RCC 7860 (cell line): Measurements from ENCODE around the gene NAA11.

Source experiments
- DNase-seq: peaks from one replicate; pipeline ENCODE4 v3.0.0-alpha.2; 2015; ENCODE audit warnings: low spot score
- FAIRE-seq: peaks from 2 replicates; lab custom pipeline; 2012; peaks lifted over from hg19 to GRCh38; lab: Jason Lieb, UNC

Gene NAA11

DNA sequence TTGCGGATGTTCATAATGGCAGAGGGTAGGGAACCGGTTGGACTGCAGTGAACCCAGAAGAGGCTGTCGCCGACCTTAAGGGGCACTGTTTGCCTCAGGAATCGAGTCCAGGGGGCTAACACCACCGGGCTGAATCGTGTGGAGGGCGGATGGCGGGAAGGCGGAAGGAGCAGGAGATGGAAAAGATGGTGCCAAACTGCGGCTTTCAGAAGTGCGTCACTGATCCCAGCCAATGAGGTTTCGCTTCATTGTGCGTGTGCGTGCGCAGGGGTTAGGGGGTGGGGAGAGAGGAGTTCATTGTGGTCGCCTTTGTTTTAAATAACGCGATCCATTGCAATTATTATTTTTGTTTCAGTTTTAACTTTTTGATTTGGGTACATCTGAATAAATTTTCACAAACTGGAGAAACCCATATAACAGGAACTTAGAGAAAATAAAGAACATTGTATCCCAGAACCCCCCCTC, at the start of gene NAA11:
TSS of gene NAA11 (minus strand) at position 198 of the 465 bp plus-strand sequence. CDS start at position 14, 184 bp downstream.
- no peak for FAIRE-seq

DNA sequence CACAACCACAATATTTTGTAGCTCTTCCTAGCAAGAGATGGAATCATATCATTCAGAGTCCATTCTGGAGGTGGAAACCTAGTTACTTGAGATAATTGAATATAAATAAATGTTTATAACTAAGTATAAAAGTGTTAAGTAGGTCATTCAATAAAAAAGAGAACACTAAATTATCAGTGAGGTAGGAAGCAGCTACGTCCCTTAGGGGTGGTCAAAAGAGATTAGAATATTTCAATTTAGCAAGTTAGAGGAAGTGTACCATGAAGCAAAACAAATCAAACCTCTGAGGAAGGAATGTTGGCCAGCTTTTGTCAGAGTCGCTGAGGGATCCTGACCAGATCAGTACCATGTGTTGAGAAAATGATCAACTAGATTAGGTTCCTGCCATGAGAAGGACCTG, 44.2 kb upstream of the NAA11 start:
- DNase-seq (no peak), FAIRE-seq (no peak)

More for the DNA sequence above, at the start of gene NAA11:
- no peak for DNase-seq

DNA sequence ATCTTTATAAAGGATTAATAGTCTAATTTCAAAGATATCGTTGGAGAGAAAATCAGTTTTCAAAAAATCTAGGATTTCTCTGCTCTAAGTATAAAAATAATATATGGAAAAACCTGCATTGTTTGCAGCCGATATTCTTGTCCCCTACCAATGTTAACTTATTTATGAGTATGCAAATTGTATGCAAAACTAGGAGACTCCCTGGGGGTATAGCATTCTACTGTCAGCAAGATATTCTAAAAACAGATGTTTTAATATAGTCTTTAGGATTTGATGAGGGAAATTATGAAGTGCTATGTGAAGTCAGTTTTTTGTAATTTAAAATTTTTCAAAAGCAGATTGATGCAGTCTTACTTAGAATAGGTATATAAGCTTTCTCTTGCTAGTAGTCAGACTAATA, 41.2 kb upstream of the NAA11 start:
- FAIRE-seq (no peak), DNase-seq (no peak)

DNA sequence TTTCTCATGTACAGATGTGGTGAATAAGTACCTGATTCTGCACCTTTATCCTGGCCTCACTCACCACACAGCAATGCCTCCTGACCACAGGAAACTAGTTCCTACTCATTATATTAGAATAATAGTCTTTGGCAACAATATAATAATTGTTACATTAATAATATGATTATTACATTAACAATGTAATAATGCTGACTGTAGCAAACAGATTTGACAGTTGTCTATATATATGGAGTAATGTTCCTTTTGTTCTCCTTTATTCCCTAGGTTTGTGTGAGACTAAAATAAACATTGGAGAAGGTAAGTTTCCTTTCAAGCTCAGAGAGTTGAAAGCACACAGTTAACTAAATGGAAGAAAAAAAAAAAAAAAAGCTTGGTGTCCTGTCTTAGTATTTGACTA, 40.6 kb upstream of the NAA11 start:
- DNase-seq (no peak), FAIRE-seq (no peak)

DNA sequence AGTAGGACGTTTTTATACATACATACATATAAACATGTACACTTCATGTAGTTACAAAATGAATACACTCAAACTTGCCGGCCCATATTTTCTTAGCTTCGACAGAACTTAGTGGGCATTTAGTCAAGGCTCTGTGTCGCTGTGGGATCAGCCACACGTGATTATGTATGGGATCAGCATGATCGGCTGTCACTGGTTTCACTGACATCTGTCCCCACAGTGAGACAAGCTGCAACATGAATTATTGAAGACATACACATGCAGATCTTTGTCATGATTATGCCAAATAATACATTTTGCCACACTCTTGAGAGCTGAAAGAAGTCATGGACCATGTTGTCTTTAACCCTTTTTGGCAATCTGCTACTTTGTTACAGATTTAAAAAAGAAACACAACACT, 38.2 kb upstream of the NAA11 start:
- DNase-seq (no peak), FAIRE-seq (no peak)

DNA sequence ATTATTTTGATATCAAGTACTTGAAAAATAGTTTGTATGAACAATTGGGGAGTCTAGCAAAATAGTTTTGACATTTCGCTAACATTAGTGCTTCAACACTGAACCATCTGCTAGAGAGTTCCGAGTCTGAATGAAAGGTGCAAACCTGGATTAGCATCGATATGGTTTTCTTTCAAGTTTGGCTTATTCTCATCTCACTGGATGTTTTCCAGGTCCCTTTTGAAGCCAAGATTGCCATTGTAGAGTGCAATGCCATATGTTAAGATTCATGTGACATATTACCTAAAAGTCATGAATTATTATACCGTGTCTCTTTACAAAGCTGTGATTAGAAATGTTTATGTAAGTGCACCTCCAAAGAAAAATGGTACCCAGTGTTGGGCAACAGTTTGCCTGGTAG, 36.8 kb upstream of the NAA11 start:
- no peak for FAIRE-seq
- DNase-seq: no peak

DNA sequence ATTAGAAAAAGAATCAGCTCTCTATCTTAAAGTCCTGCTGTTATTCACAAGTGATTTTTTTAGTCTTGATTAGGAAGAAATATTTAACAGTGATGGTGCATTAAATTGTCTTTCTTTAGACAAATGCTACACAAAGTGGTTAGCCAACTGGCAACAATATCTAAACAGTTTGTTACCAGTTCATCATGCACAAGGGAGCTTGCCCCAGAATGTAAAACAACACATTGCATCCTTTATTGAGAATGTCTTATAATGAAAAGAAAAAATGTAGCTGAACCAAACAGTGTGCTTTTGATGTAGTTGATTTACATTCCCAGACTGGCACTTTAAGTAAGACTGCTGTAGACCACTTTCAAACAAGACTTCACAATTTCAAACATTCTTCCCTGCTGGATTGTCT, 34.1 kb upstream of the NAA11 start:
- no peak for DNase-seq
- FAIRE-seq: no peak

DNA sequence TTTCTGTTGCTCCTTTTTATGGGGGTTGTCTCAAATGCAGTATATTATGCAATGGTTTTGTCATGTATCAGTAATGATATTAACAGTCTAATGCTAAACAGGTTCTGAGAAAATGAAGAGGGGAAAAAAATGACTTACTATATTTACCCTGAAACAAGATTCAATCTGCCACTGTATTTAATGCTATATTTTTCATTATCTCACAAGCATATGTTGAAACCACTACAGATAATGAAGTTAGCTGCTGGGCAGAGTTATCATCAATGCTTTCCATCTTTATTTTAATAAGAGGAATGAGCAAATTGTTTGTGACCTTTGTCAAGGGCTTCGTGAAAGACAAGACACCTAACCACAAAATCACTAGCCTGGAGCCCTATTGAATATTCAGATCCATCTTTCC, 32.6 kb upstream of the NAA11 start:
- no peak for FAIRE-seq

DNA sequence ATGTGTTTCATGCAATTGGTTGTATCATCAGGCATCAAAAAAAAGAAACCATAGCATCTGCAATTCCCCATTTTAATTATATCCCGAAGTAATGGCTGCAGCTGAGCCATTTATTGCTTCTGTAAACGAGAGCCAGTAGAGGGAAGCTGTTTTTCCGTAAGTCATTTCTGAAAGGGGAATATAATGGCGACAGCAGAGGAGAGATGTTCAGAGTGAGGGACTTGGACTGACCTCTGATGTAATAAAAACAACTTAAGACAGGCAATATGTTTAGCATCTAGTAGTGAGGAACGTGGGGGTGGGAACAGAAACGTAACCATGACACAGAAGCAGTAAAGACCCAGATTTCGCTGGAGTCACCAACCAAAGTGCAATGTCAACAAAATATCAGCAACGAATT, 31.5 kb upstream of the NAA11 start:
- no peak for FAIRE-seq
- DNase-seq: no peak

More for the DNA sequence above, 32.6 kb upstream of the NAA11 start:
- no peak for DNase-seq

DNA sequence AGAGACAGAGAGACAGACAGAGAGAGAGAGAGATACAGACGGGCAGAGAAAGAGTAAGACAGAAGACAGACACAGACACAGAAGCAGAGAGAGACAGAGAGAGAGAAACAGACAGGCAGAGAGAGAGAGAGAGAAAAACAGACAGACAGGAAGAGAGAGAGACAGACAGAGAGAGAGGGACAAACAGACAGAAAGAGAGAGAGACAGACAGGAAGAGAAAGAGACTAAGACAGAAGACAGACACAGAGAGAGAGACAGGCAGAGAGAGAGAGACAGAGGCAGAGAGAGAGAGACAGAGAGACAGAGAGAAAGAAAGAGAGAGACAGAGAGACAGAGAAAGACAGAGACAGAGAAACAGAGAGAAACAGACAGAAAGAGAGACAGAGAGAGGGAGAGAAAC, 27.2 kb upstream of the NAA11 start:
- no peak for DNase-seq
- no peak for FAIRE-seq

DNA sequence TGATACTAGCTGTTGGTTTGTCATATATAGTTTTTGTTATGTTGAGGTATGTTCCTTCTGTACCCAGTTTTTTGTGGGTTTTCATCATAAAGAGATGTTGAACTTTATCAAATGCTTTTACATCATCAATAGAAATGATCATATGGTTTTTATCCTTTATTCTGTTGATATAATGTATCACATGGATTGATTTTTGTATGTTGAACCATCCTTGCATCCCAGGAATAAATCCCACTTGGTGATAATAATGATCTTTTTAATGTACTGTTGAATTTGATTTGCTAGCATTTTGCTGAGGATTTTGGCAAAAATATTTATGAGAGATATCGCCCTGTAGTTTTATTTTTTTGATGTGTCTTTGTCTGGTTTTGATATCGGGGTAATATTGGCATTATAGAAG, 22.5 kb upstream of the NAA11 start:
- FAIRE-seq (no peak), DNase-seq (no peak)

DNA sequence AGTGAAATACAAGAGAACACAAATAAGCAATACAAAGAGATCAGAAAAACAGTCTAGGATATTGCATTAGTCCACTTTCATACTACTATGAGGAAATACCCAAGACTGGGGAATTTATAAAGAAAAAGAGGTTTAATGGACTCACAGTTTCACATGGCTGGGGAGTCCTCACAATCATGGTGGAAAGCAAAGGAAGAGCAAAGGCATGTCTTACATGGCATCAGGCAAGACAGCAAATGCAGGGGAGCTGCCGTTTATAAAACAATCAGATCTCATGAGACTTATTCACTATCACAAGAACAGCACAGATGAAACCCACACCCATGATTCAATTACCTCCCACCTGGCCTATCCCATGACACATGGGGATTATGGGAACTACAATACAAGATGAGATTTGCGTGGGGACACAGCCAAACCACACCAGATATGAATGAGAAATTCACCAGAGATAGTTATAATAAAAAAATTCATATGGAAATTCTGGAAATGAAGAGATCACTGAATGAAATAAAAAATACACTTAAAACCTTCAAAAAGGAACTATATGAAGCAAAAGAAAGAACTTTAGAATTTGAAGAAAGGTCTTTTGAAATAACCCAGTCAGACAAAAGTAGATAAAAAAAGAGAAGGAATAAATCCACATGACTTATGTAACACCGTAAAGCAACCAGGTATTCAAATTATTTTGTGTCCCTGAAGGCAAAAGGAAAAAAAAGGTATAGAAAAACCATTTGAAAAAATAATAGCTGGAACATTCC, 16.2 kb upstream of the NAA11 start:
- no peak for FAIRE-seq

DNA sequence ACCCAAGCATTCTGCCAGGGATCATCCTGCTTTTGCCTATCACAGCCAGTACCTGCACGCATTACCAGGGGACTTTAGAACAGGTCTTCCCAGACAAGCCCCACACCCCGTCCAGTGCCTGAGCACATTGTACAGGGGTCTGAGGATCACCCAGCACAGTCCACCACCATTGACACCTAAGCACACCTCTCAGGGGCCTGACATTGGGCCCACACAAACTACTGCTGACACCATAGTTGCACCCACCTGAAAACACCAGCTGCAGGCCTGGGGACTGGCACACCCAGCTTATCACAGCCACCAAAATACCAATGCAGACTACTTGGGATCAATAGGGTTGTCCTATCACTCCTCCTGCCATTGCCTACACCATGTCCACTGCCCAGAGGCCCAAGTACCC, 14.7 kb upstream of the NAA11 start:
- FAIRE-seq (no peak), DNase-seq (no peak)

More for the DNA sequence above, 16.2 kb upstream of the NAA11 start:
- no peak for DNase-seq

DNA sequence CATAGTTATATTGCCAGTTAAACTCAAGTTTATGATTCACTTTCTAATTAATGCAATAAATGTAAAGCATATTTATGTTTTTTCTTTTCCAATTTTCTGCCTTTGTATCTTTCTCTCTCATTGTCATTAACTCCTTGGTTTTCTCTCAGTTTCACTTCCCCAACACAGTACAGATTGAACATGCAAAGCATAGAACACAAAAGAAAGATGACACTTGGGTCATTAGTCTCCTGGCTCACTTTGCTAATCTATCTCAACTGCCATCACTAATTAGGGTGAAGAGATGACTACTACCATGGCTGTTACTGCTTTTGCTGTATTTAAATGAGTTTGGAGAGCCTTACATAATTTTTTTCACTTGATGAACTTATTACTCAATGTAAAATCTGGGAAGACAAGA, 12.3 kb upstream of the NAA11 start:
- DNase-seq: no peak
- no peak for FAIRE-seq

DNA sequence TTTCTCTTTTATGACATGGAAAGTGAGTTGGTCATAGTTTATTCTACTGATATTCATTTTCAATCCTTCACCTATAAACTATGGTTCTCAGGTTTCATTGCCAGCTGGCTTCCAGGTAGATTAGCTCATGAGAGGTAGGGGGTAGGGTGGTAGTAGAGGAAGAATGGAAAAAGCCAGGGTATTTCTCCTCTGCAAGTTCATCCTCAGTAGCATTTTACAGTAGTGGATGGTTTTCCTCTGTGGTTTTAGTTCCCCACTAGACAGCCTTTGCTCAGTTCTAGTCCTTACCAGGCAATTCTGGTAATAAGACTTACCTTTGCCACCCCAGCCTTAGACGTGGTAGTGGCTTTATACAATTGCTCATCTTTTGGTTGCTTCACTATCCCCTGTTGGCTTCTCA, 8.9 kb upstream of the NAA11 start:
- FAIRE-seq: no peak
- DNase-seq: no peak

DNA sequence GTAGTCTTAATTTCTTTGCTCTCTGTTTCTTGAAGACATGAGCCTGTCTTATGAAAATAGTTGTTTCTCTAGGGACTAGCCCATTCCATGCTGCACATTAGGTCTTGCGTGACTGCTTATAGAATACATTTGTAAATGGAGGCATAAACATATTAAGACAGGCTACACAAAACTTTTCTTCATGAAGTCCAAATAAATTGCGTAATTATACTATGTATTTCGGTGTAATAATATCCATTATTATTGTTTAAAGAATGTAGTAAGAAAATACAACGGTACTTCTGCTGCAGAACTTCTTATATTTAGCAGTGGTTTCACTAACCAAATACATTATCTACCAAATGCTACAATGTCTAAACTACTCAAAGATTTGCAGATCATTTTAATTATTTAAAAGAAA, 8.5 kb upstream of the NAA11 start:
- FAIRE-seq (no peak), DNase-seq (no peak)

DNA sequence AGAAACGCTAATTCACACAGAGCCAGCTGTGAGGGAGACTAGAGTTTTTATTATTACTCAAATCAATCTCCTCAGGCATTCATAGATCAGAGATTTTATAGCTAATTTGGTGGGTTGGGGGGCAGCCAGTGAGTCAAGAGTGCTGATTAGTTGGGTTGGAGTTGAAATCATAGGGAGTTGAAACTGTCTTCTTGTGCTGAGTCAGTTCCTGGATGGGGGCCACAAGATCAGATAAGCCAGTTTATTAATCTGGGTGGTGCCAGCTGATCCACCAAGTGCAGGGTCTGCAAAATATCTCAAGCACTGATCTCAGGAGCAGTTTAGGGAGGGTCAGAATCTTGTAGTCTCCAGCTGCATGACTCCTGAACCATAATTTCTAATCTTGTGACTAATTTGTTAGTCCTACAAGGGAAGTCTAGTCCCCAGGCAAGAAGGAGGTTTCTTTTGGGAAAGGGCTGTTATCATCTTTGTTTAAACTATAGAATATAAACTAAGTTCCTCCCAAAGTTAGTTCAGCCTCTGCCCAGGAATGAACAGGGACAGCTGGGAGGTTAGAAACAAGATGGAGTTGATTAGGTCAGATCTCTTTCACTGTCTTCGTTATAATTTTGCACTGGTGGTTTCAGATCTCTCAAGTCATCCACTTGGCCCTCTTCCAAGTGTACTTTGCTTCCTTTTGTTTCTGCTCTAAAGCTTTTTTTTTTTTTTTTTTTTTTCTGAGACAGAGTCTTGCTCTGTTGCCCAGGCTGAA, 5.4 kb upstream of the NAA11 start:
- DNase-seq: no peak
- no peak for FAIRE-seq

DNA sequence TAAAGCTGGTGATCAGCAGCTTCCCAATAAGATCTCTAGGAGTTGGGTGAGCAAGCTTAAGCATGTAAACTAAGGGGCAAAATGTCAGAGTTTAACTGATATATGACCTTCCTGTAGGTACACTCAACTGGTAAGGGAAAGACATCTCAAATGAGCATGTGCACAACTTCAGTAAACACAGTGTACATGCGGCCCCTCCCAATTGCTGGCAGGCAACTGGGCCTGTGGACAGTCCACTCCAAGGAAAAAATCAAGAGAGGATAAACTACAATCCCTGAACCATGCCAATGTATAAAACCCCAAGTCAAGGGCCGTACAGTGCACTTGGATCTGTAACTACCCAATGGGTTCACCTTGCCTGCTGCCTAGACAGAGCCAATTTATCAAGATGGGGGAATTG, 4.9 kb upstream of the NAA11 start:
- FAIRE-seq: no peak
- DNase-seq: no peak

DNA sequence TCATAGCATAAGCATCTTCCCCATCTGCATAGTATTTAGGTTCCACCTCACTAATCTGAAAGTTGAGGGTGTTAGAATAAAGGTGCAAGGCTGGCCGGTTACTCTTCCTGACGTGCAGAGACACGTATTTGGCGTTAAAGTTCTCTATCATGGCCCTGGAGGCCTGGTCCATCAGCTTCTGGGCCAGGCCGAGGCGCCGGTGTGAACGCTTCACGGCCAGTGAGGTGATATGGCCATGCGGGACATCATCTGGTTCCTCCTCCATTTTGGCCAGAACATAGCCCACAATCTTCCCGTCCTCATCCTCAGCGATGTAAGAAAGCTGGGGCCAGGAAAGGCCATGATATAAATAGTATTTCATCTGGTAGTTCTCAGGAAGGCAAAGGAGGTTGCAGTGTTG, 425 bp downstream of the NAA11 start:
- DNase-seq (no peak), FAIRE-seq (no peak)

DNA sequence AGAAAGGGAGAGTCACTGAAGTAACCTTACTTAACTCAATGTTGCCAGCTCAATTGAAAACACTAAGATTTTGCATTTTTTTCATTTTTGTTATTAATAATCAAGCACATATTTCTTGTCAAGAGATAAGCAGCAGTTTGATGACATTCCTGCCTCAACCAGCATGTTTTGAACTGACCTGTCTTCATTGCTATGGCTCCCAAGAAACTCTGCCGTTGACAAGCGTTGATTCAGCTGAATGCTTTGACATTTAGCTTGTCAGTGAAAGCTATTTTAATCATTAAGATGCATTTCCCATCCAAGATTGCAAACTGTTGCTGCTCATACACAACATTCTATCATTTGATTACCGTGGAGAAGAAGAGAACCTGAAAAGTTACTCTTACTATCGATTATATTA, 5.9 kb downstream of the NAA11 start:
- DNase-seq: no peak
- no peak for FAIRE-seq

DNA sequence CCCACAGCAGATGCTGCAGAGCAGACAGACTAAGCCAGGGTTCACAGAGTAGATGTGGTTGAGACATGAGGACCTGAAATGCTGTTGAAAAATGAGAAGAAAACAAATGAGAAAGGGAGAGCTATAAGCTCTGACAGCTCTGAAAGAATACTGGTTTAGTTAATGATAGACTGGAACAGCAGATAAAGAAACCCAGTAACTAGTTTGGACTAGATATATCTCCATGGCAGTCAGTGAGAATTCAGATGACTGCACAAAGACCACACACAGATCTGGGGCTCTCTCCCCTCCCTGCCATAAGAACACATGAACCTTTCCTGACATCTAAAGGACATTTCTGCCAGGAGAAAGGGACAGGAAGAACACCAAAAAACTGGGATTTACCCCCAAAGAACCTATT, 8.2 kb downstream of the NAA11 start:
- DNase-seq (no peak), FAIRE-seq (no peak)

DNA sequence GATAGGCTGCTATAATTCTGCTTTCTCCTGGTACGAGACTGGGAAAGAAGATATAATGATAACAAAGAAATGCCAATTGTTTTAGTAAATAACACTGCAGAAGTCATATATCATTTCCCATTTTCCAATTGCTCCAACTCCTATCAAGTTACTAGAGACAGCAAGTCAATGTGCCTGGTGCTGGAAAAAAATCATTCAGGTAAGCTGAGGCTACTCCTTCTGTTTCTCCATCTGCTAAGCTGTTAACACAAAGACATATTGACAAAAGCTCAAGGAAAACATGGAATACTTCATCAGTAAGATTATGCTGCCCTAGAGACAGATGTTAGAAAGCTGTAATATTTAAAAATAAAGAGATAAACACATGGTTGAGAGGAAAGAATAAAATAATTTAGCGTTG, 10.0 kb downstream of the NAA11 start:
- FAIRE-seq (no peak), DNase-seq (no peak)
